KMS-11 (cell line): ENCODE results near the gene SIRPA.

Experiments used
- H2AFZ ChIP-seq: fragments of 200-600 bp; sonication (generic); 2 replicates; pipeline ENCODE4 v1.6.1; 2016; ENCODE audit warnings: antibody characterized with exemption, mixed run types, low read depth
- H3K27ac ChIP-seq: fragments of 200-600 bp; sonication (generic); 2 replicates; pipeline ENCODE4 v1.6.1; 2016; ENCODE audit warnings: mild to moderate bottlenecking, mixed run types
- H3K27me3 ChIP-seq: fragments of 200-600 bp; sonication (generic); 2 replicates; pipeline ENCODE4 v1.6.1; 2017; ENCODE audit warnings: mild to moderate bottlenecking, low read depth, mixed run types, moderate library complexity; ENCODE audit not compliant: insufficient read depth
- H3K36me3 ChIP-seq: fragments of 200-600 bp; sonication (generic); 2 replicates; pipeline ENCODE4 v1.6.1; 2017; ENCODE audit warnings: mild to moderate bottlenecking, mixed run types; ENCODE audit not compliant: insufficient read depth
- H3K4me1 ChIP-seq: fragments of 200-600 bp; sonication (generic); 2 replicates; pipeline ENCODE4 v1.6.1; 2016; ENCODE audit warnings: mild to moderate bottlenecking, low read depth, mixed run types; ENCODE audit not compliant: poor library complexity, severe bottlenecking
- H3K4me2 ChIP-seq: fragments of 200-600 bp; sonication (generic); 2 replicates; pipeline ENCODE4 v1.7.0; 2016; ENCODE audit warnings: mild to moderate bottlenecking, mixed run types
- H3K4me3 ChIP-seq: fragments of 200-600 bp; sonication (generic); IDR thresholded peaks from 2 replicates; pipeline ENCODE4 v1.6.1; 2017; ENCODE audit warnings: low read depth, low read length, mixed read lengths; ENCODE audit not compliant: insufficient read depth
- H3K79me2 ChIP-seq: fragments of 200-600 bp; sonication (generic); 2 replicates; pipeline ENCODE4 v1.6.1; 2016; ENCODE audit warnings: low read depth, mixed run types; ENCODE audit not compliant: insufficient read depth
- H3K9ac ChIP-seq: fragments of 200-600 bp; sonication (generic); 2 replicates; pipeline ENCODE4 v1.6.1; 2016; ENCODE audit warnings: mild to moderate bottlenecking, mixed run types
- H4K20me1 ChIP-seq: fragments of 200-600 bp; sonication (generic); 2 replicates; pipeline ENCODE4 v1.6.1; 2016; ENCODE audit warnings: mild to moderate bottlenecking, mixed run types; ENCODE audit not compliant: insufficient read depth
- TF ChIP-seq, protein P1 (sequence below): fragments of 200-600 bp; sonication (generic); conservative IDR thresholded peaks from 2 replicates; pipeline ENCODE4 v1.6.1; 2017; ENCODE audit warnings: low read depth, mild to moderate bottlenecking, antibody characterized with exemption, low read length, moderate library complexity, mixed read lengths

Gene SIRPA

GRCh38 chr20:1949347-1950100, 54.3 kb downstream of the SIRPA start:
- Histone ChIP-seq H3K4me3 (no peak overlapping the region), H3K4me2 (no peak overlapping the region), H3K79me2 (no peaks in the 10 kb centered on the region), H3K27ac (no peak overlapping the region), H3K36me3 (no peaks in the 10 kb centered on the region), H3K4me1 (no peaks in the 10 kb centered on the region), H3K9ac (no peak overlapping the region), H2AFZ (no peak overlapping the region), H3K27me3 (no peaks in the 10 kb centered on the region), H4K20me1 (no peaks in the 10 kb centered on the region)
- TF ChIP-seq, protein P1, sequence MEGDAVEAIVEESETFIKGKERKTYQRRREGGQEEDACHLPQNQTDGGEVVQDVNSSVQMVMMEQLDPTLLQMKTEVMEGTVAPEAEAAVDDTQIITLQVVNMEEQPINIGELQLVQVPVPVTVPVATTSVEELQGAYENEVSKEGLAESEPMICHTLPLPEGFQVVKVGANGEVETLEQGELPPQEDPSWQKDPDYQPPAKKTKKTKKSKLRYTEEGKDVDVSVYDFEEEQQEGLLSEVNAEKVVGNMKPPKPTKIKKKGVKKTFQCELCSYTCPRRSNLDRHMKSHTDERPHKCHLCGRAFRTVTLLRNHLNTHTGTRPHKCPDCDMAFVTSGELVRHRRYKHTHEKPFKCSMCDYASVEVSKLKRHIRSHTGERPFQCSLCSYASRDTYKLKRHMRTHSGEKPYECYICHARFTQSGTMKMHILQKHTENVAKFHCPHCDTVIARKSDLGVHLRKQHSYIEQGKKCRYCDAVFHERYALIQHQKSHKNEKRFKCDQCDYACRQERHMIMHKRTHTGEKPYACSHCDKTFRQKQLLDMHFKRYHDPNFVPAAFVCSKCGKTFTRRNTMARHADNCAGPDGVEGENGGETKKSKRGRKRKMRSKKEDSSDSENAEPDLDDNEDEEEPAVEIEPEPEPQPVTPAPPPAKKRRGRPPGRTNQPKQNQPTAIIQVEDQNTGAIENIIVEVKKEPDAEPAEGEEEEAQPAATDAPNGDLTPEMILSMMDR, result no peak

GRCh38 chr20:1950836-1951235, 55.6 kb downstream of the SIRPA start:
- H3K27ac ChIP-seq, result no peak overlapping the region
- no peak overlapping the region for H2AFZ ChIP-seq
- H3K79me2 ChIP-seq, result no peaks in the 10 kb centered on the region
- no peak overlapping the region for H3K4me2 ChIP-seq
- H3K4me3 ChIP-seq, result no peak overlapping the region
- TF ChIP-seq, protein P1, result no peak
- no peaks in the 10 kb centered on the region for H3K36me3 ChIP-seq
- no peaks in the 10 kb centered on the region for H3K27me3 ChIP-seq
- H3K4me1 ChIP-seq, result no peaks in the 10 kb centered on the region
- no peaks in the 10 kb centered on the region for H4K20me1 ChIP-seq
- H3K9ac ChIP-seq, result no peak overlapping the region

DNA sequence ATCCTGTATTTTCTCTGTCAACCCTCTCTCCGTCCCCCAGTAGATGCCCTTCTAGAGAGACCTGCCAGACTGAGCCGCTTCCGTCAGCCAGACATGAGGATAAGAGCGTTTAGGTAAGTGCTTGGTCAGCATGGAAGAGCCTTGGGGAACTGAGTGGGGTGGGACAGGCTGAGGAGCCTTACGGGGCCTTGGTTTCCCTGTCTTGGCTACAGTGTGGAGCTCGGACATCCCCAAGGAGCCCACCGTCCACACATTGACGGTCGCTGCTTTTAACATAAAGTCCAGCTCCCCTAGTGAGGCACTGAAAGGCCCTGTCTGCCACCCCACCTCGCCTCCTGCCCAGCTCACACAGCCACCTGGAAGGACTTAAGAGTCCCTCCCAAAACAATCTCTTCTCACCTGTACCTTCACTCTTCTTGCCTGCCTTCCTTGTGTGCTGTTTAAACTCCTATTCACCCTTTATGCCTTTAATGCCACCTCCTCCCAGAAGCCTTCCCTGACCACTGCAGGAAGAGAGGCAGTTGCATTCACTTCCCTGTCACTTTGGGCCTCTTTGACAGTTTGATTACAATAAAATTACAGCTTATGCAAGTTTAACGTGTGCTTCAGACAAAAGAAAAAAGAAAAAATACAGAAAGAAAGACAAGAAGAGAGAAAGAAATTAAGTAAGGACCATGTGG, 56.4 kb downstream of the SIRPA start:
- Histone ChIP-seq H3K79me2 (no peaks in the 10 kb centered on the region), H3K4me1 (no peaks in the 10 kb centered on the region), H3K9ac (no peak overlapping the region), H3K4me3 (no peak overlapping the region), H3K27ac (no peak overlapping the region), H3K4me2 (no peak overlapping the region), H3K36me3 (no peaks in the 10 kb centered on the region), H4K20me1 (no peaks in the 10 kb centered on the region), H2AFZ (no peak overlapping the region), H3K27me3 (no peaks in the 10 kb centered on the region)
- TF ChIP-seq, protein P1, result no peak

GRCh38 chr20:1952737-1953530, 57.7 kb downstream of the SIRPA start:
- H3K4me1 ChIP-seq, result no peaks in the 10 kb centered on the region
- no peak overlapping the region for H3K4me2 ChIP-seq
- TF ChIP-seq, protein P1, result no peak
- no peaks in the 10 kb centered on the region for H3K36me3 ChIP-seq
- no peak overlapping the region for H3K9ac ChIP-seq
- H4K20me1 ChIP-seq, result no peaks in the 10 kb centered on the region
- no peak overlapping the region for H3K27ac ChIP-seq
- H3K4me3 ChIP-seq, result no peak overlapping the region
- no peak overlapping the region for H2AFZ ChIP-seq
- H3K27me3 ChIP-seq, result no peaks in the 10 kb centered on the region
- H3K79me2 ChIP-seq, result no peaks in the 10 kb centered on the region
